GM18520 (cell line): ENCODE data around the gene TAF4.
"Not testable (repeated sequence)": the region's sequence is repeated elsewhere in the genome, so short reads cannot be mapped to it uniquely, and the experiment has no call there.

Experiments used
- ATAC-seq: cut with Tn5 transposase; IDR thresholded peaks from one replicate; pipeline ENCODE4 v1.9.1; 2021; ENCODE audit not compliant: unreplicated experiment

Gene TAF4, protein sequence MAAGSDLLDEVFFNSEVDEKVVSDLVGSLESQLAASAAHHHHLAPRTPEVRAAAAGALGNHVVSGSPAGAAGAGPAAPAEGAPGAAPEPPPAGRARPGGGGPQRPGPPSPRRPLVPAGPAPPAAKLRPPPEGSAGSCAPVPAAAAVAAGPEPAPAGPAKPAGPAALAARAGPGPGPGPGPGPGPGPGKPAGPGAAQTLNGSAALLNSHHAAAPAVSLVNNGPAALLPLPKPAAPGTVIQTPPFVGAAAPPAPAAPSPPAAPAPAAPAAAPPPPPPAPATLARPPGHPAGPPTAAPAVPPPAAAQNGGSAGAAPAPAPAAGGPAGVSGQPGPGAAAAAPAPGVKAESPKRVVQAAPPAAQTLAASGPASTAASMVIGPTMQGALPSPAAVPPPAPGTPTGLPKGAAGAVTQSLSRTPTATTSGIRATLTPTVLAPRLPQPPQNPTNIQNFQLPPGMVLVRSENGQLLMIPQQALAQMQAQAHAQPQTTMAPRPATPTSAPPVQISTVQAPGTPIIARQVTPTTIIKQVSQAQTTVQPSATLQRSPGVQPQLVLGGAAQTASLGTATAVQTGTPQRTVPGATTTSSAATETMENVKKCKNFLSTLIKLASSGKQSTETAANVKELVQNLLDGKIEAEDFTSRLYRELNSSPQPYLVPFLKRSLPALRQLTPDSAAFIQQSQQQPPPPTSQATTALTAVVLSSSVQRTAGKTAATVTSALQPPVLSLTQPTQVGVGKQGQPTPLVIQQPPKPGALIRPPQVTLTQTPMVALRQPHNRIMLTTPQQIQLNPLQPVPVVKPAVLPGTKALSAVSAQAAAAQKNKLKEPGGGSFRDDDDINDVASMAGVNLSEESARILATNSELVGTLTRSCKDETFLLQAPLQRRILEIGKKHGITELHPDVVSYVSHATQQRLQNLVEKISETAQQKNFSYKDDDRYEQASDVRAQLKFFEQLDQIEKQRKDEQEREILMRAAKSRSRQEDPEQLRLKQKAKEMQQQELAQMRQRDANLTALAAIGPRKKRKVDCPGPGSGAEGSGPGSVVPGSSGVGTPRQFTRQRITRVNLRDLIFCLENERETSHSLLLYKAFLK

DNA sequence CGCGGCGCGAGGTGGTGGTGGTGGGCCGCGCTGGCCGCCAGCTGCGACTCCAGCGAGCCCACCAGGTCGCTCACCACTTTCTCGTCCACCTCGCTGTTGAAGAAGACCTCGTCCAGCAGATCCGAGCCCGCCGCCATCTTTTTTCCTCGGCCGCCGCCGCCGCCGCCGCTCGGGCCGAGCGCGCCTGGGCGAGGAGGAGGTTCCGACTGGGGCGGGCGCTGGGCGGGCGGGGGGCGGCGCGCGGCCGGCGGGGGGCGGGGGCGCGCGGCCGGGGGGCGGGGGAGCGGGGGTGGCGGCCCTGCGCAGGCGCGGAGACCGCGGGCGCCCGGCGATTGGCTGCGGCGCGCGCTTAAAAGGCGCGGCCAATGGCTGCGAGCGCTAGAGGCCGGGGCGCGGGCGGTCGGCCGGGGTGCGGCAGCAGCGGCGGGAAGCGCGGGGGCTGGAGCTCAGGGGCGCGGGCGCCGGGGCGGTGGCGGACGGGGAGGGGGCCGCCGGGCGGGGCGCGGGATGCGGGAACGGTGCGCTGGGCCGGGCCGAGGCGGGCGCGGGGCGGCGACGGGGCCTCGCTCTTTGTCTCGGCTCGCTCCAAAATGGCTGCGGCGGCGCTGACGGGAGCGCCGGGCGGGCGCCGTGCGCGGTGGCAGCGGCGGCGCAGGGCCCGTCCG lies at the start of gene TAF4:
Gene TAF4, minus strand, starts transcription at position 208 of the 665 bp plus-strand sequence. Its CDS starts 71 bp downstream, at position 137.
- peak; percentile 62 for ATAC-seq

DNA sequence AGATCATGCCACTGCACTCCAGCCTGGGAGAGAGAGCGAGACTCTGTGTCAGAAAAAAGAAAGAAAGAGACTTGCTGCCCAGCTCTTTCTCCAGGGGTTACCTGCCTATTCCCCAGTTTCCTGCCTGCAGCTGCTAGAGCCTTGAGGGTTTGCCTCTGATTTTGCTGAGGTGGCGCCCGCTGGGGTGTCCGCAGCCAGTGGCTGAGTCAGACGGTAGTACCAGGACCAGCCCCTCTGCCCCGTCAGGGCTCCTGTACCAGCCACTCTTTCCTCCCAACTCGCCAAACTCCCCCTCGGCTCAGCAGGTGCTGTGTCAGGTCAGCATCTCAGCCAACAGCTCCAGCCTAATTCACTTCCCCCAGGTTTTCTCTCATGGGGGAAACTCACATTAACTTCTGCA lies 49.2 kb upstream of the TAF4 start:
- no peak for ATAC-seq

DNA sequence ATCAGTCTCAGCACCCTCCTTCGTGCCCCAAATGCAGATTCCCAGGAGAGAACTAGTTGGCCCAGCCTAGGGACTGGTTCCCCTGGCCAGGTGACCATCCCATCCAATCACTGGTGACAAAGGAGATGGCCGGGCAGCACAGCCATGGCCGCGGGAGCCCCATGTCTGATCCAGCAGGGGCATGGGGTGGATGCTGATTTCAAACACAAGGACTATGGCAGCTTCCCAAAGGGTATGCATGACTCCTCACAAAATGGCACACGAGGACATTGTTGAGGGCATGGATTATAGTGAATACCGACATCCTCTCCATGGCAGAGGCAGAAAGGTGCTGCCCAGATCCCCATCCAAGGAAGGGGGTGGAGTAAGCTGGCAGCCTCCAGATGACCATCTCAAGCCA lies 46.7 kb upstream of the TAF4 start:
- ATAC-seq = no peak

DNA sequence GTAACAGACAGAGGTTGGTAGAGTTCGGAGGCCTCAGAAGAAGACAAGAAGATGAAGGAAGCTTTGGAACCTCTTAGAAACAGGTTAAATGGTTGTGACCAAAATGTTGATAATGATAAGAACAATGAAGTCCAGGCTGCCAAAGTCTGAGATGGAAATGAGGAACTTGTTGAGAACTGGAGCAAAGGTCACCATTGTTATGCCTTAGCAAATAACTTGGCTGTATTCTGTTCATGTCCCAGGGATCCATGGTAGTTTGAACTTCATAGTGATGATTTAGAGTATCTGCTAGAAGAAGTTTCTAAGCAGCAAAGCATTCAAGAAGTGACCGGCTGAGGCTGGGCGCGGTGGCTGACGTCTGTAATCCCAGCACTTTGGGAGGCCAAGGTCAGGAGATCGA lies 45.5 kb upstream of the TAF4 start:
- ATAC-seq = no peak

DNA sequence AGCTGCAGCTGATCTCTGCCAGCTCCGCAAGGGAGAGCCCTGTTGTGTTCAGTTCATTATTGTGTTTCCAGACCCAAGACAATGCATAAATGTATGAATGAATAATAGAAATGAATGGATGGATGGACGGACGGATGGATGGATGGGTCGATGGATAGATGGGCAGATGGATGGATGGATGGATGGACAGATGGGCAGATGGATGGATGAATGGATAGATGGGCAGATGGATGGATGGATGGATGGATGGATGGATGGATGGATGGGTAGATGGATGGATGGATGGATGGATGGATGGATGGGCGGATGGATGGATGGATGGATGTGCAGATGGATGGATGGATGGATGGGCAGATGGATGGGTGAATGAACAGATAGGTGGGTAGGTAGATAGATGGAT lies 39.9 kb upstream of the TAF4 start:
- ATAC-seq = no peak

DNA sequence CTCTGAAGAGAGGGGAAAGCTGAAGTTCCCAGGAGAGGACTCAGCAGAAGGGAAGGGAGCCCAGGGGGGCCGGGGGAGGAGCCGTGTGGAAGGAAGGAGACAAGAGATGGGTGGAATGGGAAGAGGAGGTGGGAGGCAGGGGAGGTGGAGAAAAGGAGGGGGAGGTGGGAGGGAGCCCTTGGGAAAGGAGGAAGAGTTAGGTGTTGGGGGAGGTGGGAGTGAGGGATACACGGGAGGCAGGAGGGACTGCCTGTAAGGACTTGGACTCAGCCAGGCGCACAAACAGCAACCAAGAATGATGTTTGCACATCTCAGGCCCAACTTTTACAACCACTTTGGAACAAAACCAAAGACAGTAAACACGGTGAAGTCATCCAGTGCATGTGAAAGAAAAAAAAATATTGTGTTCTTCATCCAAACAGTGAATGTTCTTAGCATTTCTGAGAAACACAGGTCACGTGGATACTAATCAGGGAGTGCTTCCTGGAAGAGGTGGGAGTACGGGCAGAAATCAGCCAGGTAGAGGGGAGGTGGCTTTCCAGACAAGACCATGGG lies 39.2 kb upstream of the TAF4 start:
- ATAC-seq = no peak

DNA sequence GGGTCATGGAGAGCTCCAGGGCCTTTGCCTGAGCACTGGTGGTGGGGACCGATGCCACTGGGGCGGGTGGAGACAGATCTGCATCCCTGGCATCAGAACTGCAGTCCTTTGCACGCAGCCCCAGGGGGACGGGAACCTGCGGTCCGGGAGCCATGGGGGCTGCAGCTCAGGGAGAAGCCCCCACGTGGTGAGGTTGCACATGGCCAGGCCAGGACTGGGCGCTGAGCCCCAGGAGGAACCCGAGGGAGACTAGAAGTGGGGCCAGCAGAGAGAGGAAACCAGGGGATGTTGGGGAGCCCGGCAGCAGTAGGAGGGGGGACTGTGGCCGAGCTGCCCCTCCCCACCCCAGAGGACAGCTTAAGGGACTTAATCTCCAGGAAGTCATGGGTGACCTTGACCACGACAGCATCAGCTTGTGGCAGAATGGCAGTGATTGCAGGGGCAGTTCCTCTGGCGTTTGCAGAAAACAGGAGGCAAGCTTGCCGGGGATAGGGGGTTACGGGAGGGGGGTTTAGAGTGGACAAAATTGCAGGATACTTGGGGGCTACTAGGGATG lies 38.6 kb upstream of the TAF4 start:
- no peak for ATAC-seq

DNA sequence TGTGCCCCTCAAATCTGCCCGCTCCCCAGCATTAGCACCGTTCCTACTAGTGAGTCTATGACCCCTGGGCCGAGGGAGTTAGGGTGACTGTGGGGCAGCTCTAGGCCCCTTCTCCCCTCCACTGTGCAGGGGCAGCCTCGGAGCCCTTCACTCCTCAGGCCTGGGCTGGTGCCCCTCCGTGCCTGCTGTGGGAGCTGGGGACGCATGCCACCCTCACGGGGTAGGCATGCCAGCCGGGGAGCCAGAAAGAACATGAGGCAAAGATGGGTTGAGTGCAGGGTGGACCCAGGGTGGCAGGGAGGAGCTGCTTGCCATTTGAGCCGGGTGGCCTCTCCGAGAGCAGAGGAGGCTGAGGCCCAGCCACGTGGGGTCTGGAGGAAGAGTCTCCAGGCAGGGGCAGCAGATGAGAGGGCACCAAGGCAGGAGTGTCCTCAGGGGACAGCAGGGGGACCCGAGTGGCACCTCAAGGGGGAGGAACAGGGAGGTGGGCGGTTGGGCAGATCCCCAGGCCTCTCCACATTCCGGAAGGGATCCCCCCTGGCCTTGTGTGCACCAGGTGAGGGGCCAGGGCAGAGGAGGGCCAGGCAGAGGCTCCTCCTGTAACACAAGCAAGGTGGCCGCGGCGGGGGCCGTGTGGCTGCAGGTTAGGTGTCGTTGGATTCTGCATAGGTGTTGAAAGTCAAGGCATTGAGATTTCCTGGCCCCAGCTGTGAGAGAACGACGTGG lies 38.0 kb upstream of the TAF4 start:
- no peak for ATAC-seq

DNA sequence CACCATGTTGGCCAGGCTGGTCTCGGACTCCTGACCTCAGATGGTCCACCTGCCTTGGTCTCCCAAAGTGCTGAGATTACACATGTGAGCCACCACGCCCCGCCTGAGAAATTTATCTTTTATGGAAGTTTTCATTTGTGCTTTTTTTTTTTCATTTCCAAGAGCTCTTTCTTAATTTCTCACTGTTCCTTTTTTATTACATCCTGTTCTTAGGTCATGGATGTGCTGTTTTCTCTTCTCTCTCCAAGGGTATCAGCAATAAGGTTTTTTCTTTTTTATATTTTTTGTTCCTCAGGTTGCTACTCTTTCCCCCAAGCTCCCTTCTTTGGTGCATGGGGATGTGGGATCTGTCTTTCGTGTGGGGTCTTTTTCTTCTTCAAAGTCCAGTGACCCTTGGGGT lies 35.4 kb upstream of the TAF4 start:
- ATAC-seq = no peak

DNA sequence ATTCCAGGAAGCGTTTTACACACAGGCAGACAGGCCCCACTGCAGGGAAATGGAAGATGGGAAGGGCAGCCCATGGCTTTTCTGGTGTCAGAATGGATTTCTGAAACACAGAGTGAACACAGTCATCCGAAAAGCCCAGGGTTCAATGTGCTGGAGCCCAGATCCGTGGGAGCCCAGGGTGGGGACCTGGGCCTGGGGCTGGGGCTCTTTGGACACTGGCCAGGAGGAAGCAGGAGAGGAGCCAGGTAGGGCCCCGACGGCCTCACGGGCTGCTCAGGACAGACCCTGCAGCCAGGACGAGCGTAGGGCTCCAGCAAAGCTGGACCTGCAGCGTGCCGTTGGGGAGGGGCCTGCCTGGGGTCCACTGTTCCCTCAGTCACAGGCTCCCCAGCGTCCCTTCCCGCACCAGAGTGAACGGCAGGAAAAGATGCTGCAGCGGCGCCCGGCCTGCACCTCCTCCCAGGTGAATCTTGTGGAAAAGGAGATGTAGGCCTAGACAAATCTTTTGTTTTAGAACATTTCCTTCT lies 32.3 kb upstream of the TAF4 start:
- no peak for ATAC-seq

DNA sequence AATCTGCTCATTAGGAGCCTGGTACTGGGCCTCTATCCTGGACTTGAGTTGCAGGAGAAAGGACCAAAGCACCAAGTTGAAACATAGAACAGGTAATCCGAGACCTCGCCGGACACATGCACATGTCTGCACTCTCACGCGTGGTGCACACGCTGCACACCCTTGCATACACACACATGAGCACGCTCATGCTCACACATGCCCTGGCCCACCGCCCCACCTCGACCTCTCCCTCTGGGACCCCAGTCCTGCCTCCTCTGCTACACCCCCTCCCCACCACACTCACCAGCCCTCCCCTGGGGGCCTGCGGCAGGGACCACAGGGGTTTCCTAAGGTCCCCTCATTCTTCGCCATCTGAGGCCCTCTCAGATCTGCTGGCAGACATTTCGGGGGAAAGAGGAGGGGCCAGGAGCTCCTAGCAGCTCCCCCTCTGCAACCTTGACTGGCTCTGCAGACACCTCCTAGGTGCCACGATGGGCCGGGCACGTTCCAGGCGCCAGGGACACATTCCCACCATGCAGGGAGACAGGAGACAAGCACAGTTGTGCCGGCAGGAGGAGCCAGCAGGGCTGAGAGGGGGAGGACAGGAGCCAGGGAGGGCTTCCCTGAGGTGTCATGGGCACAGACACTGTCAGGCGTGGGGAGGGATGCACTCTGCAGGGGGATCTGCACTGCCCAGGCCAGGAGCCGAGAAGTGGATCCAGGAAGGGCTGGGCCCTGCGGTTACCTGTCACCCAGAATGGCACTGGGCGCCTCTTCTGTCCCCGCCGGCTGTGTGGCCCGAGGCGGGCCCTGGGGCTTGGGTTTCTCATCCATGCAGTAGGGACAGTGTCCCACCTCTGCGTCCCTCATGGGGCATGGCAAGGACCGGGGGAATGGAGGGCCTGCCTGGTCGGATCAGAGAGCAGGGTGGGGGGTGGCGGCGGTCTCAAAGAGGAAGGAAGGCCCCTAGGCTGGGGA lies 31.0 kb upstream of the TAF4 start:
- ATAC-seq = no peak

DNA sequence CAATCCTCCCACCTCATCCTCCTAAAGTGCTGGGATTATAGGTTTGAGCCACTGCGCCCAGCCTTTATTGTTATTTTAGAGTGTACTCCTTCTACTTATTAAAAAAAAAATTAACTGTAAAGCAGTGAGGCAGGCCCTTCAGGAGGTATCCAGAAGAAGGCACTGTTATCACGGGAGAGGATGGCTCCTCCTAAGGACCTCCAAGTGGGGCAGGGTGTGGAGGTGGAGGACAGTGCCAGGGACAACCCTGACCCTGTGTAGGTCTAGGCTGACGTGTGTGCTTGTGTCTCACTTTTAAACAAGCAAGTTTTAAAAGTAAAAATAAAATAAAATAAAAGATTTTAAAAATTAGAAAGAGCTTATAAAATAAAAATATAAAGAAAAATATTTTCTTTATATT lies 23.7 kb upstream of the TAF4 start:
- ATAC-seq = no peak

DNA sequence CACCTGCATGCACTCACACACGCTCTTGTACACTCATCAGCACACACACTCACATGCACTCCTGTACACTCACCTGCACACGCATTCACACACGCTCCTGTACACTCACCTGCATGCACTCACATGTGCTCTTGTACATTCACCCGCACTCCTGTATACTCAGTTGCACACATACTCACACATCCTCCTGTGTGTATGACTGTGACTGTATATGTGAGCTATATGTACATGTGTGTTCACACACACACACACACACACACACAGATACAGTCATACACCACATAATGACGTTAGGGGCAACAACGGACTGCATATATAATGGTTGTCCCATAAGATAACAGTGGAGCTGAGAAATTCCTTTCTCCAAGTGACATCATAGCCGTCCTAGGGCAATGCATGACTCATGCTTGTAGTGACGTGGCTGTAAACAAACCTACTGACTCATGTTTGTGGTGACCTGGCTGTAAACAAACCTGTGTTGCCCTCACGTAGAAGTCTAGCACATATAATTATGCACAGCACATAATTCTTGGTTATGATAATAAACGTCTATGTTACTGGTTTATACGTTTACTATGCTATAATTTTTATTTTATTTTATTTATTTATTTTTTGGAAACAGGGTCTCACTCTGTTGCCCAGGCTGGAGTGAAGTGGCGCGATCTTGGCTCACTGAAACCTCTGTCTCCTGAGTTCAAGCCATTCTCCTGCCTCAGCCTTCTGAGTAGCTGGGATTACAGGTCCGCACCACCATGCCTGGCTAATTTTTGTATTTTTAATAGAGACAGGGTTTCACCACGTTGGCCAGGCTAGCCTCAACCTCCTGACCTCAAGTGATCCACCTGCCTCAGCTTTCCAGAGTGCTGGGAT lies 22.8 kb upstream of the TAF4 start:
- ATAC-seq = no peak

DNA sequence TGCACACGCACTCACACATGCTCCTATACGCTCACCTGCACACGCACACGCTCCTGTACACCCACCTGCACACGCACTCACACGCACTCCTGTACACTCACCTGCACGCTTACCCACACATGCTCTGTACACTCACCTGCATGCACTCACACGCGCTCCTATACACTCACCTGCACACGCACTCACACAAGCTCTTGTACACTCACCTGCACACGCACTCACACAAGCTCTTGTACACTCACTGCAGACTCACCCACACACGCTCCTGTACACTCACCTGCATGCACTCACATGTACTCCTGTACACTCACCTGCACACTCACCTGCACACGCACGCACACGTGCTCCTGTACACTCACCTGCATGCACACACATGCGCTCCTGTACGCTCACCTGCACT lies 22.0 kb upstream of the TAF4 start:
- ATAC-seq = no peak

DNA sequence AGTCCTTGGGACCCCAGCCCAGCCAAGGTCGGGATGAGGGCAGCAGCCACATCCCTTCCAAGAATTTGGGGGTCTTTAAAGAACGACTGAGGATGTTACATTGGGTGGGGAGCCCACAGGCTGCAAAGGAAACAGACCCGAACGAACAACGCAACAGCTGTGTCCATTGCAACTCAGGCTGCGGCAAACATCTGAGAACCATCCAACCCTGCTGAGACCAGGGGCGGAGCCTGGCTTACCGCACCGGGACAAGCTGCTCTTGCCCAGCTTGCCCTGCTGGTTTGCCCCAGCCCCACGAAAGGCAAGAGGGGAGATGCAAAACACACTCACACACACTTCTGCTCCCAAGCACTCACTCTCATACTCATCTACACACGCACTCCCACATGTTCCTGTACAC lies 21.5 kb upstream of the TAF4 start:
- no peak for ATAC-seq

DNA sequence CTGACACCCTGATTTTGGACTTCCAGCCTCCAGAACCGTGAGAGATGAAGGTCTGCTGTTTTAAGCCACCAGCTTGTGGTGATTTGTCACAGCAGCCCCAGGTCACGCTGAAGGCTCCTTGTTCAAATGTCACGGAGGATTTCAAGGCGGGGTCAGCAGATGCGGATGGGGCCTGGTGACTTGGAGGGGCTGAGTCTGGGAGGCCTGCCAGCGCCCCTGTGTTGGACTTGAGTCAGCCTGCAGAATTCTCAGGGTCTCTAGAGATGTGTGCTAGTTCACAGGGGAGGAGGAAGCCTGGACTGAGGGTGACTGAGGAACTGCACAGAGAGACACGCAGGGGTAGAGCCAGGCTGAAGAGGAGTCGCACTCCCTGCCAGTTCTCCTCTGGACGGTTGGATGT lies 19.5 kb upstream of the TAF4 start:
- no peak for ATAC-seq

DNA sequence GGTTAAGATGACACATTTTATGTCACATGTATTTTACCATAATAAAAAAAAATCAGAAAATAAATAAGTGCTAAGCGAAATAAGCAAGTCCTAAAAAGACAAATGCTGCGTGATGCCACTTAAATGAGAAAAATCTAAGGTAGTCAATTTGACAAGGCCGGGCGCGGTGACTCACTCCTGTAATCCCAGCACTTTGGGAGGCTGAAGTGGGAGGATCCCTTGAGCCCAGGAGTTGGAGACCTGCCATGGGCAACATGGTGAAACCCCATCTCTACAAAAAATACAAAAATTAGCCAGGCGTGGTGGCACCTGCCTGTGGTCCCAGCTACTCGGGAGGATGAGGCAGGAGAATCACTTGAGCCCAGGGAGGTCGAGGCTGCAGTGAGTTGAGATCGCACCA lies 18.5 kb upstream of the TAF4 start:
- ATAC-seq = not testable (repeated sequence)

DNA sequence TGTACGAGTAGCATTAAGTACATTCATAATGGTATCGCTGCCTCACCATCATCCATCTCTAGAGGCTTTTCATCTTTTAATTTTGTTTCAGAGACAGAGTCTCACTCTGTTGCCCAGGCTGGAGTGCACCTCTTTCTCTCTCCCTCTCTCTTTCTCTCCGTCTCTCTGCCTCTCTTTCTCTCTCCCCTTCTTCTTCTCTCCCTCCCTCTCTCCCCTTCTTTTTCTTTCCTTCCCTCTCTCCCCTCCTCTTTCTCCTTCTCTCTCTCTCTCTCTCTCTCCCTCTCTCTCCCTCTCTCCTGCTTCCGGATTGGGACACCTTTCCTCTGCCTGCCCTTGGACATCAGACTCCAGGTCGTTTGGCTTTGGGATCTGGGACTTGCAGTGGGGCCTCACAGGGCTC lies 17.6 kb upstream of the TAF4 start:
- no peak for ATAC-seq
